Heart left ventricle (tissue), 16 donors: ENCODE results near the gene NT5DC2. TPM values are rescaled to one million over a fixed set of nuclear protein-coding genes. Genes with fewer than 3 reads are reported as not detected.

Source experiments
- ATAC-seq, 4 donors: fragments of 200-7000 bp; cut with Tn5 transposase; one replicate each; pipeline ENCODE4 v1.9.1; 2020 to 2022; ENCODE audit warnings: moderate library complexity in 4 of 4, mild to moderate bottlenecking in 3 of 4, moderate number of reproducible peaks in 1 of 4
- DNase-seq, 5 donors: peaks; one replicate each; pipeline ENCODE4 v3.0.0-alpha.2; 2020
- H3K27ac ChIP-seq, 12 donors: fragments of 200-600 bp; sonication (generic) in 4 of 12; one replicate each; pipeline versions ENCODE4 v1.5.0 to v1.8.0; 2016 to 2022; ENCODE audit warnings: mild to moderate bottlenecking in 2 of 12
- H3K27me3 ChIP-seq, 9 donors: fragments of 200-600 bp; sonication (generic) in 2 of 9; one replicate each; pipeline versions ENCODE4 v1.5.1 to v1.8.0; 2016 to 2022; ENCODE audit warnings: mild to moderate bottlenecking in 3 of 9
- H3K36me3 ChIP-seq, 9 donors: fragments of 200-600 bp; sonication (generic) in 2 of 9; one replicate each; pipeline versions ENCODE4 v1.5.0 to v1.8.0; 2018 to 2022; ENCODE audit warnings: mild to moderate bottlenecking in 2 of 9
- H3K4me1 ChIP-seq, 12 donors: fragments of 200-600 bp; sonication (generic) in 4 of 12; one replicate each; pipeline versions ENCODE4 v1.5.0 to v1.8.0; 2016 to 2022; ENCODE audit warnings: mild to moderate bottlenecking in 3 of 12
- H3K4me3 ChIP-seq, 12 donors: fragments of 200-600 bp; sonication (generic) in 4 of 12; one replicate each; pipeline versions ENCODE4 v1.5.0 to v1.8.0; 2017 to 2022; ENCODE audit warnings: mild to moderate bottlenecking in 9 of 12, moderate library complexity in 4 of 12
- H3K9me3 ChIP-seq, 12 donors: fragments of 200-600 bp; sonication (generic) in 4 of 12; one replicate each; pipeline versions ENCODE4 v1.5.0 to v1.8.0; 2016 to 2022; ENCODE audit warnings: mild to moderate bottlenecking in 1 of 12
- POLR2A ChIP-seq, 2 donors: fragments of 450-650 bp; IDR thresholded peaks; one replicate each; pipeline ENCODE4 v1.6.1; 2017; ENCODE audit warnings: antibody characterized with exemption in 2 of 2, mild to moderate bottlenecking in 2 of 2, moderate library complexity in 2 of 2
- WGBS, 4 donors: extraction: QIAGEN DNeasy Blood & Tissue Kit in 2 of 4; methylation state at CpG; one replicate each; pipeline versions ENCODE4 v1.1.5 to v1.1.7; 2013 to 2018; 5-methylcytosine and 5-hydroxymethylcytosine counted together
- intact Hi-C, 10 donors: fragments of 100-400 bp; cut with DNase I; formaldehyde crosslinking; loops; one replicate each; pipeline versions ENCODE4 v1.11.1 to v1.14.2; 2022
- polyA plus RNA-seq, 2 donors: library from polyadenylated mRNA; stranded (reverse); fragments of 200-250 nt; gene quantifications; one replicate each; pipeline ENCODE4 v1.2.3, GENCODE V29; 2013
- total RNA-seq, 9 donors: library from RNA; depleted of rRNA in 2 of 9; stranded (reverse); fragments of >200 nt in 2 of 9; fragmentation: NEBNext Ultra II Directional in 3 of 9; extraction: Animal tissue kit (Norgen Biotek cat#: 25700) in 3 of 9; gene quantifications; one replicate each; pipeline versions ENCODE4 v1.1.0 to v1.2.4, GENCODE V29; 2016 to 2023
- TF ChIP-seq, protein P1 (sequence below), 12 donors: fragments of 200-600 bp; sonication (generic) in 4 of 12; IDR thresholded peaks; one replicate each; pipeline versions ENCODE4 v1.5.0 to v1.8.0; 2018 to 2022; ENCODE audit warnings: antibody characterized with exemption in 12 of 12, mild to moderate bottlenecking in 5 of 12
- donor health status: ischemic (EF 13 %, LVEDD 7.1; RV severe dilation, severe dysfunction).
- donor health status: healthy with polysubstance abuse.
- donor health status: DM: no; HTN: yes; CAD: no.
- donor health status: DM: no; HTN: no; CAD: no.
- donor health status: ischemic (EF 25% LVEDD 6.9; RV normal size, moderate dysfunction).
- donor health status: ischemic (EF 25% LVEDD 5.7; RV mildly dilated, moderate dysfunction).
- donor health status: healthy.
- donor health status: DM: yes; HTN: yes; CAD: no.
- donor health status: ischemic (EF 35%, LVEDD 5.7; RV mildly dilated, moderate dysfunction).
- donor health status: nonischemic (EF 11% LVEDD 7.7; RV severe dilation, severe dysfunction).
- donor health status: DM: yes; HTN: yes; CAD: no.
- donor health status: PGD.
- donor health status: ischemic (EF 29% LVEDD 5.4; RV normal size, mild dysfunction).
- donor health status: nonischemic (EF 23%, LVEDD 6.1; RV moderate dilation, normal function).

The NT5DC2 gene
- total and polyA plus RNA-seq, 11 donors = 22.8 to 99.6 (median 59.7) TPM

DNA sequence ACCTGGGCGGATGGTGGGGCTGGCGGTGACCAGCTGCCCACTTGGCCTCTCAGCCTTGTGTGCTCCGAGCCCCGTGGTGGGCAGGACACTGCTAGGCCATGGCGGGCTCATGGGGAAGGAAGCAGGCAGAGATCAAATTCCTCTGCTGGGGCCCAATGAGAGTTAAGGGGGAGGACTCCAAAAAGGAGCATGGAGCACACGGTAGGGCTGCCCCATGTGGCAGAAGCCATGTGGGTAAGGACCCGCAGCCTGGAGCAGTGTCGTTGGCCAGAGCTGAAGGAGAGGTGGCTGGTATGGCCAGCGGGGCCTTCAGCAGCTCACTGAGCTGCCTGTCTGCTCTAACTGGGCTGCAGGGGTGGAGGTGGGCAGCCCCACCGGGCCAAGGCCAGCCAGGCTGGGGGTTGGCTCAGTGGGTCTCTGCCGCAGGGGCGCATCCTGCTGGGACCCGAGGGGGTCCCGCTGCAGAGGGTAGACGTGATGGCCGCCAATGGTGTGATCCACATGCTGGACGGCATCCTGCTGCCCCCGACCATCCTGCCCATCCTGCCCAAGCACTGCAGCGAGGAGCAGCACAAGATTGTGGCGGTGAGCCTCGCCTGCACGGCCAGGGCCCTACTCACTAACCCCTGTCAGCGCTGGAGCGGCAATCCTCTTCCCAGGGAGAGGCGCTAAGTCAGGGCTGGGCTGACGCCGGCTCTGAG, 27.2 kb downstream of the NT5DC2 start:
- DNase-seq (no peak), ATAC-seq (no peak)
- intact Hi-C loops = no loop called here

DNA sequence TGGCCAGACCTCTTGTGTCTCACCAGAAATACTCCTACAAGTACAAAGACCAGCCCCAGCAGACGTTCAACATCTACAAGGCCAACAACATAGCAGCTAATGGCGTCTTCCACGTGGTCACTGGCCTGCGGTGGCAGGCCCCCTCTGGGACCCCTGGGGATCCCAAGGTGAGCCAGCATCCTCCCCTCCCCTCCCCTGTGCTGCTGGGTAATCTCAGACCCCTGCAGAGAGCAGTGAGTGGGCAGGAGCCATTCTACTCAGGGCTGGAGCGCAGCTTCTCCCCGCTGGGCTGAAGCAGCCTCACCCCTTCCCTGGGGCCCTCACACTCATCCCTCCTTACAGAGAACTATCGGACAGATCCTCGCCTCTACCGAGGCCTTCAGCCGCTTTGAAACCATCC, 28.7 kb downstream of the NT5DC2 start:
- Histone ChIP-seq H3K4me3 (no peak overlapping the region), H3K9me3 (no peaks in the 10 kb centered on the region), H3K36me3 (peaks cover 0 to 83% (median 4%) of the 10 kb centered on the region in 9 donors), H3K4me1 (peaks cover 0 to 5% (median 0%) of the 10 kb centered on the region in 12 donors), H3K27me3 (no peaks in the 10 kb centered on the region), H3K27ac (no peak overlapping the region)
- ATAC-seq = no peak
- 81 to 87% (median 86%) methylated on average over 8 to 10 of the region's 10 CpGs for WGBS, 4 donors
- TF ChIP-seq, protein P1, sequence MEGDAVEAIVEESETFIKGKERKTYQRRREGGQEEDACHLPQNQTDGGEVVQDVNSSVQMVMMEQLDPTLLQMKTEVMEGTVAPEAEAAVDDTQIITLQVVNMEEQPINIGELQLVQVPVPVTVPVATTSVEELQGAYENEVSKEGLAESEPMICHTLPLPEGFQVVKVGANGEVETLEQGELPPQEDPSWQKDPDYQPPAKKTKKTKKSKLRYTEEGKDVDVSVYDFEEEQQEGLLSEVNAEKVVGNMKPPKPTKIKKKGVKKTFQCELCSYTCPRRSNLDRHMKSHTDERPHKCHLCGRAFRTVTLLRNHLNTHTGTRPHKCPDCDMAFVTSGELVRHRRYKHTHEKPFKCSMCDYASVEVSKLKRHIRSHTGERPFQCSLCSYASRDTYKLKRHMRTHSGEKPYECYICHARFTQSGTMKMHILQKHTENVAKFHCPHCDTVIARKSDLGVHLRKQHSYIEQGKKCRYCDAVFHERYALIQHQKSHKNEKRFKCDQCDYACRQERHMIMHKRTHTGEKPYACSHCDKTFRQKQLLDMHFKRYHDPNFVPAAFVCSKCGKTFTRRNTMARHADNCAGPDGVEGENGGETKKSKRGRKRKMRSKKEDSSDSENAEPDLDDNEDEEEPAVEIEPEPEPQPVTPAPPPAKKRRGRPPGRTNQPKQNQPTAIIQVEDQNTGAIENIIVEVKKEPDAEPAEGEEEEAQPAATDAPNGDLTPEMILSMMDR (IDR thresholded peaks at IDR 0.05) = no peak
- TF ChIP-seq POLR2A (IDR thresholded peaks at IDR 0.05) = no peak
- intact Hi-C loops = no loop called here
- no peak for DNase-seq

More for the DNA sequence above, 27.2 kb downstream of the NT5DC2 start:
- TF ChIP-seq, protein P1 (IDR thresholded peaks at IDR 0.05) = no peak
- no peak for TF ChIP-seq POLR2A (IDR thresholded peaks at IDR 0.05)
- Histone ChIP-seq H3K36me3 (peaks cover 0 to 96% (median 4%) of the 10 kb centered on the region in 9 donors), H3K27ac (no peak overlapping the region), H3K4me1 (no peaks in the 10 kb centered on the region), H3K9me3 (no peaks in the 10 kb centered on the region), H3K27me3 (no peaks in the 10 kb centered on the region), H3K4me3 (no peak overlapping the region)
- 86 to 92% (median 88%) methylated on average over 17 to 27 of the region's 27 CpGs for WGBS, 4 donors

DNA sequence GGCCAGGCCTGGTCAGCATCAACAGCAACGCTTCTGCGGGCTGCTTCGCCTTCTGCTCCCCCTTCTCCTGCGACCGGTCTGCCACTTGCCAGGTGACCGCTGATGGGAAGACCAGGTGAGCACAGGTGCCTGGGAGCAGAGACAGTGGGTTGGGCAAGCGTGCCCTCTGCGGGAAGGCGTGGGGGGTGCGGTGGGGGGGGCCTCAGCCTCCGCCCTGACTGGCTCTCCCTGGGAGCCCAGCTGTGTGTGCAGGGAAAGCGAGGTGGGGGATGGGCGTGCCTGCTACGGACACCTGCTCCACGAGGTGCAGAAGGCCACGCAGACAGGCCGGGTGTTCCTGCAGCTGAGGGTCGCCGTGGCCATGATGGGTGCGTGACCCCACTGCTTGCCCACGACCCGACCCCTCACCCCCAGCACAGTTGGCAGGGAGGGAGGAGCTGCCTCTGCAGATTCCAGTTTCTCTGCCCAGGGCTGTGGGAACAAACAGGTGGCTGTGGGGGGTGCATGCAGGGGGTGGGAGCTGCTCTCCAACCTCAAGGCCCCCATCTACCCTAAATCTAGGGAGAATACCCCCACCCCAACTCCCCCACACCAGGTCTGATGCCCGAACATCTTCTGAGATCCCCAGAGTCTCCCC, 29.8 kb downstream of the NT5DC2 start:
- intact Hi-C loops = no loop called here
- no peak overlapping the region for H3K4me3 ChIP-seq
- TF ChIP-seq, protein P1 (IDR thresholded peaks at IDR 0.05) = no peak
- no peak for TF ChIP-seq POLR2A (IDR thresholded peaks at IDR 0.05)
- DNase-seq (no peak), ATAC-seq (no peak)
- peaks cover 0 to 73% (median 4%) of the 10 kb centered on the region in 9 donors for H3K36me3 ChIP-seq
- no peak overlapping the region for H3K27ac ChIP-seq
- no peaks in the 10 kb centered on the region for H3K9me3 ChIP-seq
- 80 to 82% (median 80%) methylated on average over 16 to 23 of the region's 23 CpGs for WGBS, 4 donors
- no peaks in the 10 kb centered on the region for H3K27me3 ChIP-seq
- peaks cover 0 to 13% (median 0%) of the 10 kb centered on the region in 12 donors for H3K4me1 ChIP-seq

DNA sequence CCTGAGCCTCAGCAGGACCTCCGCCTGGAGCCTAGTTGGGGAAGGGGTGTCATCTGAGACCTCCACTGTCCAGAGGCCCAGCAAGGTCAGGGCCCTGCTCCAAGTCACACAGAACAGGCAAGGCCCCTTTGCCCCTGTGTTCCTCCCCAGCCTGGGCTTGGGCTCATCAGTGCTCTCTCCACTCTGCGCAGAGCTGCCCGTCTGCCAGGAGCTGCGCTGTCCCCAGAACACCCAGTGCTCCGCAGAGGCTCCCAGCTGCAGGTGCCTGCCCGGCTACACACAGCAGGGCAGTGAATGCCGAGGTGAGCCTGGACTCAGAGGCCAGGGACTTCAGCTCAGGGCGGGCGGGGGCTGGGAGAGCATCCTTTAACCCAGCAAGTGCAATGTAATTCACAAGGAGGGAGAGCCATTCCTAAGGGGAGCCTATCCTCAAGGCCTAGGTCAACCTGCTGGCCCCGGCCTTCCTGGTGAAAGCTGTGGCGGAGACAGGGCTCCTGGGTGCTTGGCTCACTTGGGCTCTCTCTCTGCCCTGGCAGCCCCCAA, 30.8 kb downstream of the NT5DC2 start:
- no peak overlapping the region for H3K4me3 ChIP-seq
- ATAC-seq (no peak), DNase-seq (no peak)
- H3K27ac ChIP-seq = no peak overlapping the region
- TF ChIP-seq, protein P1 (IDR thresholded peaks at IDR 0.05) = no peak
- no peak for TF ChIP-seq POLR2A (IDR thresholded peaks at IDR 0.05)
- 90 to 100% (median 95%) methylated on average over 5 to 11 of the region's 11 CpGs for WGBS, 4 donors
- intact Hi-C loops = no loop called here
- H3K4me1 ChIP-seq = peaks cover 0 to 23% (median 0%) of the 10 kb centered on the region in 12 donors
- no peaks in the 10 kb centered on the region for H3K27me3 ChIP-seq
- H3K36me3 ChIP-seq = peaks cover 0 to 63% (median 4%) of the 10 kb centered on the region in 9 donors
- H3K9me3 ChIP-seq = no peaks in the 10 kb centered on the region
